GM12878 (cell line): ENCODE measurements around the gene INCA1. TPM values are rescaled to one million over a fixed set of nuclear protein-coding genes. Genes with fewer than 3 reads are reported as not detected.
A peak's percentile ranks its signal among the peaks of the same experiment; 100 is the strongest.

ENCODE experiments used
- BRCA1 ChIP-seq: IDR thresholded peaks from 2 replicates; pipeline ENCODE4 v1.6.1; 2011; ENCODE audit warnings: low read depth, low read length, improper control_type of control experiment
- CHD1 ChIP-seq: IDR thresholded peaks from 2 replicates; pipeline ENCODE4 v1.6.1; 2012; ENCODE audit warnings: low read depth, low read length, improper control_type of control experiment
- CHD4 ChIP-seq: fragments of 200-600 bp; sonication (generic); IDR thresholded peaks from 2 replicates; pipeline ENCODE4 v1.6.1; 2016; ENCODE audit warnings: mild to moderate bottlenecking
- EED ChIP-seq: sonication (generic); IDR thresholded peaks from 2 replicates; pipeline ENCODE4 v1.6.1; 2016; ENCODE audit warnings: antibody characterized with exemption, low read depth
- EP300 ChIP-seq, 2 experiments: fragments of 150-350 bp in 1 of 2; IDR thresholded peaks; 2 replicates each; pipeline ENCODE4 v1.6.1; 2011 to 2012; ENCODE audit warnings: low read depth in 2 of 2, low read length in 2 of 2, borderline replicate concordance in 1 of 2, improper control_type of control experiment in 1 of 2, inconsistent platforms in 1 of 2; ENCODE audit not compliant: control insufficient read depth in 1 of 2
- ETV6 ChIP-seq, 2 experiments: fragments of 450-650 bp in 1 of 2; IDR thresholded peaks in 1 of 2; conservative IDR thresholded peaks in 1 of 2; 2 replicates each; pipeline ENCODE4 v1.6.1; 2014; ENCODE audit warnings: antibody characterized with exemption in 1 of 2, borderline replicate concordance in 1 of 2, low read depth in 1 of 2, mild to moderate bottlenecking in 1 of 2, moderate library complexity in 1 of 2
- HDGF ChIP-seq: fragments of 450-650 bp; IDR thresholded peaks from 2 replicates; pipeline ENCODE4 v1.6.1; 2016; ENCODE audit warnings: antibody characterized with exemption
- IRF4 ChIP-seq: IDR thresholded peaks from 2 replicates; pipeline ENCODE4 v1.6.1; 2011; ENCODE audit warnings: low read depth, low read length
- JUND ChIP-seq: IDR thresholded peaks from 2 replicates; pipeline ENCODE4 v1.6.1; 2012; ENCODE audit warnings: low read depth, mild to moderate bottlenecking, low read length, improper control_type of control experiment, moderate library complexity
- KDM1A ChIP-seq: fragments of 200-600 bp; sonication (generic); IDR thresholded peaks from 2 replicates; pipeline ENCODE4 v1.6.1; 2016; ENCODE audit warnings: borderline replicate concordance
- LARP7 ChIP-seq: fragments of 450-650 bp; IDR thresholded peaks from 2 replicates; pipeline ENCODE4 v1.6.1; 2017; ENCODE audit warnings: mild to moderate bottlenecking
- NRF1 ChIP-seq: conservative IDR thresholded peaks from 2 replicates; pipeline ENCODE4 v1.6.1; 2011; ENCODE audit warnings: mild to moderate bottlenecking, low read depth, low read length, improper control_type of control experiment
- PAX5 ChIP-seq: IDR thresholded peaks from 2 replicates; pipeline ENCODE4 v1.6.1; 2011; ENCODE audit warnings: low read depth, low read length, borderline replicate concordance
- PML ChIP-seq: IDR thresholded peaks from 2 replicates; pipeline ENCODE4 v1.6.1; 2012; ENCODE audit warnings: low read length, inconsistent platforms
- POU2F2 ChIP-seq: IDR thresholded peaks from 3 replicates; pipeline ENCODE4 v1.6.1; 2011; ENCODE audit warnings: low read depth, mild to moderate bottlenecking, low read length, borderline replicate concordance
- RAD51 ChIP-seq: fragments of 450-650 bp; IDR thresholded peaks from 2 replicates; pipeline ENCODE4 v1.6.1; 2016; ENCODE audit warnings: moderate library complexity, mild to moderate bottlenecking, inconsistent platforms
- SIX5 ChIP-seq: IDR thresholded peaks from 2 replicates; pipeline ENCODE4 v1.6.1; 2011; ENCODE audit warnings: mild to moderate bottlenecking, low read depth, low read length, moderate library complexity; ENCODE audit not compliant: severe bottlenecking
- SMC3 ChIP-seq: IDR thresholded peaks from 2 replicates; pipeline ENCODE4 v1.6.1; 2011; ENCODE audit warnings: low read length, improper control_type of control experiment, borderline replicate concordance
- WRNIP1 ChIP-seq: IDR thresholded peaks from 2 replicates; pipeline ENCODE4 v1.6.1; 2011; ENCODE audit warnings: low read depth, low read length, improper control_type of control experiment, borderline replicate concordance
- YY1 ChIP-seq: IDR thresholded peaks from 2 replicates; pipeline ENCODE4 v1.6.1; 2011; ENCODE audit warnings: low read depth, mild to moderate bottlenecking, low read length
- ZNF622 ChIP-seq: fragments of 450-650 bp; IDR thresholded peaks from 2 replicates; pipeline ENCODE4 v1.6.1; 2017; ENCODE audit warnings: mild to moderate bottlenecking, inconsistent platforms
- polyA plus RNA-seq, 11 experiments: library from polyadenylated mRNA; depleted of rRNA in 4 of 11; unstranded in 6 of 11; stranded (reverse) in 5 of 11; fragments of >200 nt; fragmentation: Nextera tagmentation in 4 of 11; fragmentation: Illumina TruSeq in 1 of 11; extraction: Ambion mirVana in 4 of 11; extraction: Trizol in 1 of 11; gene quantifications; 1 replicate in 1 of 11; 2 replicates in 10 of 11; pipeline versions ENCODE4 v1.2.1 to v1.2.3, GENCODE V29; 2011 to 2016; ENCODE audit warnings: inconsistent platforms in 2 of 11, missing spikeins in 2 of 11, low read depth in 1 of 11
- total RNA-seq, 4 experiments: library from RNA; depleted of rRNA in 3 of 4; stranded (reverse); fragments of >200 nt in 3 of 4; fragmentation: Illumina TruSeq in 1 of 4; extraction: Trizol in 1 of 4; gene quantifications; 2 replicates each; pipeline versions ENCODE4 v1.2.1 to v1.2.3, GENCODE V29; 2013 to 2021
- TF ChIP-seq, protein P1 (sequence below): IDR thresholded peaks from 2 replicates; pipeline ENCODE4 v1.6.1; 2012; ENCODE audit warnings: improper control_type of control experiment, low read depth, low read length; ENCODE audit not compliant: insufficient replicate concordance
- TF ChIP-seq, protein P2 (sequence below): IDR thresholded peaks from 2 replicates; pipeline ENCODE4 v1.6.1; 2012; ENCODE audit warnings: low read depth, low read length, improper control_type of control experiment
- TF ChIP-seq, protein P3 (sequence below): IDR thresholded peaks from 2 replicates; pipeline ENCODE4 v1.6.1; 2011; ENCODE audit warnings: borderline replicate concordance, low read depth, mild to moderate bottlenecking, moderate library complexity, mixed read lengths, low read length; ENCODE audit not compliant: insufficient read depth; ENCODE audit errors: extremely low read length

INCA1 gene
- total and polyA plus RNA-seq, 10 of the 15 experiments (the other 5 are each of a cell fraction or from before 2014, with no cell fraction given): 0.19 to 1.8 (median 0.45) TPM

DNA sequence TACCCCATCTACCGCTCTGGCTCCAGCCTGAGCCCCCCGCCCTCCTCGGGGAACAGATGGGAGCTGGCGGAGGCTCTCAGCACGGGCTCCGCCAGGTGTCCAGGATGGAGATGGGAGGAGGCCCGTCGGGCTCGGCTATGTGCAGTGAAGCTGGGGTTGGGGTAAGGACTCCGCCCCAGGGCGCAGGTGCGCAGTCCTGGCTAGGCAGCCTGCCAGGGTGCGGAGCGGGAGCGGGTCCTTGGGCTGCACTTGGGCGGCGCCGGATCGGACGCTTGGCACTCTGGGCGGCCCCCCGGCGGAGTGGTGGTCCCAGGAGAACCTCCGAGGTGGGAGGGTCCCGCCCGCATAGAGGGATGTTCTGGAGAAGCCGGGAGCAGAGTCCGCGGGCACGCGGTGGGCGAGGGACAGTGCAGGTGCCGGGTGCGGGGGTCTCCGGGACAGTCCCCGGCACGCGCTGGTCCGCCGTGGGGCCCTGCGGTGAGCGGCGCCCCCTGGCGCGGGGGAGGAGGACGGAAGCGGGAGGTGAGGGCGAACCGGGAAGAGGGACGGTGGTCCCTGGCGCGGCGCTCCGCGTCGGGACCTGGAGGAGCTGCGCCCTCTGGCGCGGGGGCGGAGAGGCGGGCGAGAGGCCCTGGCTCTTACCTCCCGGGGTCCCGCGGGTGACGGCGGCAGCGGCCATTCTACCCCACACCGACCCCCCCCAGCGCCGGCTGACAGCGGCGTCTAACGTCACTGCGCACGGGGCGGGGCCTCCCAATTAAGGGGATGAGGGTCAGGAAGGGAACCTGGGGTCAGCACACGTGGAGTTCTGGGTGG, 10.2 kb downstream of the INCA1 start, which contains the start of gene CAMTA2 (continued):
- TF ChIP-seq ZNF622 (no peak), YY1 (peak; percentile 94), CHD1 (no peak), IRF4 (peak; percentile 31; the same call in 1 of the 2 replicates), POU2F2 (peak; percentile 14; the same call in 1 of the 3 replicates), NRF1 (no peak), SMC3 (peak; percentile 23; the same call in 1 of the 2 replicates), RAD51 (no peak), EP300 (IDR thresholded peaks at IDR 0.05; ENCODE audit: borderline replicate concordance in 1 of 2, control insufficient read depth in 1 of 2, low read depth in 2 of 2, low read length in 2 of 2) (no peak), KDM1A (no peak), PAX5 (no peak), PML (no peak; the same call in 1 of the 2 replicates), LARP7 (peak; percentile 65), ETV6 (conservative IDR thresholded peaks at IDR 0.05 in 1 of 2, IDR thresholded peaks at IDR 0.05 in 1 of 2; ENCODE audit: borderline replicate concordance in 1 of 2, low read depth in 1 of 2) (no peak), JUND (0 out of 2 replicates have a peak, but pooled peaks have one; percentile 4), WRNIP1 (no peak), HDGF (peak; percentile 67; the same call in 1 of the 2 replicates), CHD4 (no peak), SIX5 (no peak), EED (no peak; the same call in 1 of the 2 replicates), BRCA1 (no peak)
- TF ChIP-seq, protein P1, sequence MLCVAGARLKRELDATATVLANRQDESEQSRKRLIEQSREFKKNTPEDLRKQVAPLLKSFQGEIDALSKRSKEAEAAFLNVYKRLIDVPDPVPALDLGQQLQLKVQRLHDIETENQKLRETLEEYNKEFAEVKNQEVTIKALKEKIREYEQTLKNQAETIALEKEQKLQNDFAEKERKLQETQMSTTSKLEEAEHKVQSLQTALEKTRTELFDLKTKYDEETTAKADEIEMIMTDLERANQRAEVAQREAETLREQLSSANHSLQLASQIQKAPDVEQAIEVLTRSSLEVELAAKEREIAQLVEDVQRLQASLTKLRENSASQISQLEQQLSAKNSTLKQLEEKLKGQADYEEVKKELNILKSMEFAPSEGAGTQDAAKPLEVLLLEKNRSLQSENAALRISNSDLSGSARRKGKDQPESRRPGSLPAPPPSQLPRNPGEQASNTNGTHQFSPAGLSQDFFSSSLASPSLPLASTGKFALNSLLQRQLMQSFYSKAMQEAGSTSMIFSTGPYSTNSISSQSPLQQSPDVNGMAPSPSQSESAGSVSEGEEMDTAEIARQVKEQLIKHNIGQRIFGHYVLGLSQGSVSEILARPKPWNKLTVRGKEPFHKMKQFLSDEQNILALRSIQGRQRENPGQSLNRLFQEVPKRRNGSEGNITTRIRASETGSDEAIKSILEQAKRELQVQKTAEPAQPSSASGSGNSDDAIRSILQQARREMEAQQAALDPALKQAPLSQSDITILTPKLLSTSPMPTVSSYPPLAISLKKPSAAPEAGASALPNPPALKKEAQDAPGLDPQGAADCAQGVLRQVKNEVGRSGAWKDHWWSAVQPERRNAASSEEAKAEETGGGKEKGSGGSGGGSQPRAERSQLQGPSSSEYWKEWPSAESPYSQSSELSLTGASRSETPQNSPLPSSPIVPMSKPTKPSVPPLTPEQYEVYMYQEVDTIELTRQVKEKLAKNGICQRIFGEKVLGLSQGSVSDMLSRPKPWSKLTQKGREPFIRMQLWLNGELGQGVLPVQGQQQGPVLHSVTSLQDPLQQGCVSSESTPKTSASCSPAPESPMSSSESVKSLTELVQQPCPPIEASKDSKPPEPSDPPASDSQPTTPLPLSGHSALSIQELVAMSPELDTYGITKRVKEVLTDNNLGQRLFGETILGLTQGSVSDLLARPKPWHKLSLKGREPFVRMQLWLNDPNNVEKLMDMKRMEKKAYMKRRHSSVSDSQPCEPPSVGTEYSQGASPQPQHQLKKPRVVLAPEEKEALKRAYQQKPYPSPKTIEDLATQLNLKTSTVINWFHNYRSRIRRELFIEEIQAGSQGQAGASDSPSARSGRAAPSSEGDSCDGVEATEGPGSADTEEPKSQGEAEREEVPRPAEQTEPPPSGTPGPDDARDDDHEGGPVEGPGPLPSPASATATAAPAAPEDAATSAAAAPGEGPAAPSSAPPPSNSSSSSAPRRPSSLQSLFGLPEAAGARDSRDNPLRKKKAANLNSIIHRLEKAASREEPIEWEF: no peak
- TF ChIP-seq, protein P2, sequence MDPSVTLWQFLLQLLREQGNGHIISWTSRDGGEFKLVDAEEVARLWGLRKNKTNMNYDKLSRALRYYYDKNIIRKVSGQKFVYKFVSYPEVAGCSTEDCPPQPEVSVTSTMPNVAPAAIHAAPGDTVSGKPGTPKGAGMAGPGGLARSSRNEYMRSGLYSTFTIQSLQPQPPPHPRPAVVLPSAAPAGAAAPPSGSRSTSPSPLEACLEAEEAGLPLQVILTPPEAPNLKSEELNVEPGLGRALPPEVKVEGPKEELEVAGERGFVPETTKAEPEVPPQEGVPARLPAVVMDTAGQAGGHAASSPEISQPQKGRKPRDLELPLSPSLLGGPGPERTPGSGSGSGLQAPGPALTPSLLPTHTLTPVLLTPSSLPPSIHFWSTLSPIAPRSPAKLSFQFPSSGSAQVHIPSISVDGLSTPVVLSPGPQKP: no peak
- TF ChIP-seq, protein P3, sequence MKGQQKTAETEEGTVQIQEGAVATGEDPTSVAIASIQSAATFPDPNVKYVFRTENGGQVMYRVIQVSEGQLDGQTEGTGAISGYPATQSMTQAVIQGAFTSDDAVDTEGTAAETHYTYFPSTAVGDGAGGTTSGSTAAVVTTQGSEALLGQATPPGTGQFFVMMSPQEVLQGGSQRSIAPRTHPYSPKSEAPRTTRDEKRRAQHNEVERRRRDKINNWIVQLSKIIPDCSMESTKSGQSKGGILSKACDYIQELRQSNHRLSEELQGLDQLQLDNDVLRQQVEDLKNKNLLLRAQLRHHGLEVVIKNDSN: peak; percentile 2
